ENCODE measurements around the gene RNF113B.

The RNF113B gene

GRCh38 chr13:98134901-98135300 is 42.2 kb downstream of the RNF113B start:
- DNase-seq, result no peak

GRCh38 chr13:98133946-98134345 is 43.1 kb downstream of the RNF113B start:
- DNase-seq, result no peak

- no peak for DNase-seq
Measured at GRCh38 chr13:98129059-98129746, 47.9 kb downstream of the RNF113B start.

Data from CD4-positive, alpha-beta T cell treated with Interleukin-17A for 1 hour (primary cell).